Neuron (in vitro differentiated cells): ENCODE results near the gene MAMDC2.
A peak's percentile ranks its signal among the peaks of the same experiment; 100 is the strongest.
"Not testable (repeated sequence)": the region's sequence is repeated elsewhere in the genome, so short reads cannot be mapped to it uniquely, and the experiment has no call there.

Experiments
- H2AFZ ChIP-seq: one replicate; pipeline ENCODE4 v1.6.1; 2013; ENCODE audit warnings: low read depth, mild to moderate bottlenecking, inconsistent platforms, low read length, moderate library complexity
- H3K27me3 ChIP-seq: one replicate; pipeline ENCODE4 v1.6.1; 2013; ENCODE audit warnings: low read length; ENCODE audit not compliant: insufficient read depth
- H3K36me3 ChIP-seq: one replicate; pipeline ENCODE4 v1.6.1; 2013; ENCODE audit warnings: low read length; ENCODE audit not compliant: insufficient read depth
- H3K4me1 ChIP-seq: one replicate; pipeline ENCODE4 v1.6.1; 2013; ENCODE audit warnings: low read length; ENCODE audit not compliant: insufficient read depth
- H3K4me3 ChIP-seq: 2 replicates; pipeline ENCODE4 v1.5.1; 2013; ENCODE audit warnings: mild to moderate bottlenecking, low read length, moderate library complexity
- H3K9me3 ChIP-seq: one replicate; pipeline ENCODE4 v1.6.1; 2013; ENCODE audit warnings: low read length

MAMDC2 gene

GRCh38 chr9:70229579-70229978 is 185.9 kb downstream of the MAMDC2 start:
- H2AFZ ChIP-seq: no peak overlapping the region
- H3K36me3 ChIP-seq: no peaks in the 10 kb centered on the region
- no peaks in the 10 kb centered on the region for H3K27me3 ChIP-seq
- peaks cover 2% of the 10 kb centered on the region for H3K9me3 ChIP-seq
- H3K4me3 ChIP-seq: no peak overlapping the region
- no peaks in the 10 kb centered on the region for H3K4me1 ChIP-seq

DNA sequence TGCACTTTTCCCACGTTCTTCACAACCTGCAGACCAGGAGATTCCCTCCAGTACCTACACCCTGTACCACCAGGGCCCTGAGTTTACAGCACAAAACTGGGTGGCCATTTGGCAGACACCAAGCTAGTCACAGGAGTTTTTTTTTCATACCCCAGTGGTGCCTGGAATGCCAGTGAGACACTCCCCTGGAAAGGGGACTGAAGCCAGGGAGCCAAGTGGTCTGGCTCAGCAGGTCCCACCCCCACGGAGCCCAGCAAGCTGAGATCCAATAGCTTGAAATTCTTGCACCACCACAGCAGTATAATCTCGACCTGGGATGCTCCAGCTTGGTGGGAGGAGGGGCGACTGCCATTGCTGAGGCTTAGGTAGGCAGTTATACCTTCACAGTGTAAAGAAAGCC is 188.8 kb downstream of the MAMDC2 start:
- no peaks in the 10 kb centered on the region for H3K27me3 ChIP-seq
- no peaks in the 10 kb centered on the region for H3K36me3 ChIP-seq
- peaks cover 2% of the 10 kb centered on the region for H3K9me3 ChIP-seq
- H3K4me3 ChIP-seq: no peak overlapping the region
- H3K4me1 ChIP-seq: no peaks in the 10 kb centered on the region
- H2AFZ ChIP-seq: no peak overlapping the region

DNA sequence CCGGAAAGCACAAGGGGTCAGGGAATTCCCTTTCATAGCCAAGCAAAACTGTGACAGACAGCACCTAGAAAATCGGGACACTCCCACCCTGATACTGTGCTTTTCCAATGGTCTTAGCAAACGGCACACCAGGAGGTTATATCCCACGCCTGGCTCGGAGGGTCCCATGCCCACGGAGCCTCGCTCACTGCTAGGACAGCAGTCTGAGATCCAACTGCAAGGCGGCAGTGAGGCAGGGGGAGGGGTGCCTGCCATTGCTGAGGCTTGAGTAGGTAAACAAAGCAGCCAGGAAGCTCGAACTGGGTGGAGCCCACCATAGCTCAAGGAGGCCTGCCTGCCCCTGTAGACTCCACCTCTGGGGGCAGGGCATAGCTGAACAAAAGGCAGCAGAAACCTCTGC is 190.6 kb downstream of the MAMDC2 start:
- H3K4me1 ChIP-seq, H3K36me3 ChIP-seq, H3K4me3 ChIP-seq, H3K9me3 ChIP-seq, H3K27me3 ChIP-seq, H2AFZ ChIP-seq: not testable (repeated sequence)

GRCh38 chr9:70245952-70246351 is 202.3 kb downstream of the MAMDC2 start:
- H3K4me1 ChIP-seq, H3K36me3 ChIP-seq, H2AFZ ChIP-seq: not testable (repeated sequence)

DNA sequence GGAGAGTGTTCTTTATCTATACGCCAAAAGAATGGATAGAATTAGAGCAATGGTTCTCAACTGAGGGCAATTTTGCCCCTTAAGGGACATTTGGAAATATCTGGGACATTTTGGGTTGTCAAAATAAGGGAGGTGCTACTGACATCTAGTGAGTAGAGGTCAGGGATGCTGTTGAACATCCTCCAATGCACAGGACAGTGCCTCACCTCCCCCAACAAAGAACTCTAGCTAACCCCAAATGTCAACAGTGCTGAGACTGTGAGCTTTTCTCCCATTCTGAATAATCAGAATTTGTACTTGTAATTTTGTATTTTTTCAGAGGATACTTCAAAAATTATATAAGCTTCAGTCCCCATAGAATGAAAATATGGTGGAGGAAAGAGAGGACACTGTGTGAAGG is 206.6 kb downstream of the MAMDC2 start:
- no peak overlapping the region for H2AFZ ChIP-seq
- no peak overlapping the region for H3K4me3 ChIP-seq
- H3K9me3 ChIP-seq: no peaks in the 10 kb centered on the region
- H3K36me3 ChIP-seq: no peaks in the 10 kb centered on the region
- no peaks in the 10 kb centered on the region for H3K27me3 ChIP-seq
- H3K4me1 ChIP-seq: peaks cover 7% of the 10 kb centered on the region

More at GRCh38 chr9:70245952-70246351, 202.3 kb downstream of the MAMDC2 start:
- not testable (repeated sequence) for H3K4me3 ChIP-seq, H3K27me3 ChIP-seq, H3K9me3 ChIP-seq

DNA sequence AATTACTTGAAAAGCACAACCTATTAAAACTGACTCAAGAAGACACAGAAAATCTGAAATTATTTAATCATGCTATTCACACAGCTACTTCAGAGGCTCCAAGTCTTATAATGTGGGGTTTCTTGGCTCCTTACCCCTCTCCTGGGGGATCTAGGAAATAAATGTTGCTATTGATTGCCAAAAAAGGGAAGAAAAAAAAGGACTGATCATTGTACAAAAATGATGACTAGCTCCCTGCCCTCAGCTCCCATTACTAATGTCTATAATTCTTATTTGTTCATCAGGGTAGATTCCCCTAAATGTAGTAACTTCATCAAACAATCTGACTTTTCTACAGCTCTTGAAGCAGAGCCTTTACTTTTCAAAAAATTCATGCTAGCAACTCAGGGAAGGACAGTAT is 211.8 kb downstream of the MAMDC2 start:
- Histone ChIP-seq H3K36me3 (no peaks in the 10 kb centered on the region), H3K4me1 (peaks cover 43% of the 10 kb centered on the region), H3K4me3 (no peak overlapping the region), H3K9me3 (no peaks in the 10 kb centered on the region), H3K27me3 (no peaks in the 10 kb centered on the region), H2AFZ (peak overlapping the region; percentile 71)

GRCh38 chr9:70256123-70256551 is 212.5 kb downstream of the MAMDC2 start:
- H3K9me3 ChIP-seq: no peaks in the 10 kb centered on the region
- H2AFZ ChIP-seq: peak overlapping the region; percentile 71
- peak overlapping the region; percentile 5 for H3K4me3 ChIP-seq

DNA sequence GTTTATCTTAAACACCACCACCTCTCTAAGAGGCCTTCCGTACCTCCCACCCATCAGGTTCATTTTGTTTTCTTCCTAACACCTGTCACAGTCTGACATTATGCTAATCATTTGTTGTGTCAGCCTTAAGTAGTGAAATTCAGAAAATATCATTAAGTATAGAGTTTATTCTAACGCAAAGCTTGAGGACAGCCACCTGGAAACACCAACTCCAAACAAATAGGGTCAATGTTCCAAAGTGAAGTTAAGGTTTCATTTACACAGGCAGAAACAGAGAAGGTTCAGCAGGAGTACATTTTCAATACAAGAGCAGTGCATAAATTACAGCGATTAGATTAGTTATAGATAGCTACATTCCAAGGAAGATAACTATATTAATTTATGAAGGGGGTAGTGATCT is 213.9 kb downstream of the MAMDC2 start:
- Histone ChIP-seq H3K36me3 (peaks cover 9% of the 10 kb centered on the region), H3K27me3 (no peaks in the 10 kb centered on the region), H2AFZ (peak overlapping the region; percentile 94), H3K9me3 (no peaks in the 10 kb centered on the region), H3K4me3 (peak overlapping the region; percentile 95), H3K4me1 (peaks cover 49% of the 10 kb centered on the region)

More at GRCh38 chr9:70256123-70256551, 212.5 kb downstream of the MAMDC2 start:
- H3K36me3 ChIP-seq: peaks cover 2% of the 10 kb centered on the region
- peaks cover 47% of the 10 kb centered on the region for H3K4me1 ChIP-seq
- no peaks in the 10 kb centered on the region for H3K27me3 ChIP-seq

DNA sequence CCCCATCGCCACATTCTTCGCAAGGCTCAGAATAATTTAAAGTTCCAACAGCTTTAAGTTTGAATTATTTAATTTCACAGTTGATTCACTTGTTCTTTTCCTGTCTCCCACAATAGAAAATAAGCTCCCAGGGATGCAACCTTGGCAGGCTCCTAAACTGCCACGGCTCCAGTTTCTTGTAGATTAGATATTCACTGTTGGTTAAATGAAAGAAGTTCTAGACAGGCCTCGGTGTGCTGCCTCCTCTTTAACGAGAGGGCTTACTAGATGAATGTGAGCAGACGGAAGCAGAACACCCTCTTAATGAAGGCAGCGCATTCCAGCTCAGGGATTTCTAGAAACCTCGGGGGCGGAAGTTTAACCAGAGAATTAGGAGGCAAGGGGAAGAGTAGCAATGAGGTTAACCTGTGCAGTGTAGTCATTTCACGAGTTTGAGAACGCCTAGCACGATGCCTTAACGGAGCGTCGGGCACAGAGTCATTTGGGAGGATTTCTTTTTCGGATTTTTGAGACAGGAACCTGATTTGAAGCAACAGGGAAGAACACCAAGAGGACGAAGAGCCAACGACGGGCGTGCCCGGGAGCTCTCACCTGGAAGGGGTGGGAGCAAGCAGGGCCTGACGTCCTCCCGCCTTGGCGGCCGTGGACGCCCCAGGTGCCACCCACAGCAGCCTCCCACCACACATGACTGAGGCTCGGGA is 214.5 kb downstream of the MAMDC2 start:
- H3K27me3 ChIP-seq: no peaks in the 10 kb centered on the region
- H3K9me3 ChIP-seq: no peaks in the 10 kb centered on the region
- peaks cover 9% of the 10 kb centered on the region for H3K36me3 ChIP-seq
- H3K4me1 ChIP-seq: peaks cover 49% of the 10 kb centered on the region
- peak overlapping the region; percentile 95 for H3K4me3 ChIP-seq
- H2AFZ ChIP-seq: peak overlapping the region; percentile 94

- H3K4me1 ChIP-seq: peaks cover 52% of the 10 kb centered on the region
- peaks cover 13% of the 10 kb centered on the region for H3K36me3 ChIP-seq
- peak within 1 kb of the TSS; percentile 95 for H3K4me3 ChIP-seq
- no peaks in the 10 kb centered on the region for H3K27me3 ChIP-seq
- H3K9me3 ChIP-seq: no peaks in the 10 kb centered on the region
- H2AFZ ChIP-seq: peak within 1 kb of the TSS; percentile 94
These were observed 215.3 kb downstream of the MAMDC2 start, which contains the start of gene SMC5 for GRCh38 chr9:70258692-70259511. Gene SMC5 (plus strand): TSS chr9:70258978. CDS start chr9:70259079, 101 bp downstream.

- Histone ChIP-seq H2AFZ (peak overlapping the region; percentile 94), H3K9me3 (no peaks in the 10 kb centered on the region), H3K36me3 (peaks cover 18% of the 10 kb centered on the region), H3K4me1 (peaks cover 50% of the 10 kb centered on the region), H3K4me3 (peak overlapping the region; percentile 95), H3K27me3 (no peaks in the 10 kb centered on the region)
These were observed 215.8 kb downstream of the MAMDC2 start for GRCh38 chr9:70259512-70259802.

- Histone ChIP-seq H2AFZ (no peak overlapping the region), H3K9me3 (no peaks in the 10 kb centered on the region), H3K4me1 (peaks cover 46% of the 10 kb centered on the region)
These were observed 216.4 kb downstream of the MAMDC2 start for GRCh38 chr9:70260007-70260443.

GRCh38 chr9:70260606-70261005 is 217.0 kb downstream of the MAMDC2 start:
- Histone ChIP-seq H3K36me3 (peaks cover 28% of the 10 kb centered on the region), H3K27me3 (no peaks in the 10 kb centered on the region), H3K4me1 (peaks cover 41% of the 10 kb centered on the region), H3K9me3 (no peaks in the 10 kb centered on the region), H3K4me3 (peak overlapping the region; percentile 95), H2AFZ (no peak overlapping the region)

More at GRCh38 chr9:70260007-70260443, 216.4 kb downstream of the MAMDC2 start:
- no peaks in the 10 kb centered on the region for H3K27me3 ChIP-seq
- peaks cover 23% of the 10 kb centered on the region for H3K36me3 ChIP-seq
- peak overlapping the region; percentile 95 for H3K4me3 ChIP-seq
